ENCODE data around the gene CFD.
"Not testable (repeated sequence)": the region's sequence is repeated elsewhere in the genome, so short reads cannot be mapped to it uniquely, and the experiment has no call there.

Gene CFD

DNA sequence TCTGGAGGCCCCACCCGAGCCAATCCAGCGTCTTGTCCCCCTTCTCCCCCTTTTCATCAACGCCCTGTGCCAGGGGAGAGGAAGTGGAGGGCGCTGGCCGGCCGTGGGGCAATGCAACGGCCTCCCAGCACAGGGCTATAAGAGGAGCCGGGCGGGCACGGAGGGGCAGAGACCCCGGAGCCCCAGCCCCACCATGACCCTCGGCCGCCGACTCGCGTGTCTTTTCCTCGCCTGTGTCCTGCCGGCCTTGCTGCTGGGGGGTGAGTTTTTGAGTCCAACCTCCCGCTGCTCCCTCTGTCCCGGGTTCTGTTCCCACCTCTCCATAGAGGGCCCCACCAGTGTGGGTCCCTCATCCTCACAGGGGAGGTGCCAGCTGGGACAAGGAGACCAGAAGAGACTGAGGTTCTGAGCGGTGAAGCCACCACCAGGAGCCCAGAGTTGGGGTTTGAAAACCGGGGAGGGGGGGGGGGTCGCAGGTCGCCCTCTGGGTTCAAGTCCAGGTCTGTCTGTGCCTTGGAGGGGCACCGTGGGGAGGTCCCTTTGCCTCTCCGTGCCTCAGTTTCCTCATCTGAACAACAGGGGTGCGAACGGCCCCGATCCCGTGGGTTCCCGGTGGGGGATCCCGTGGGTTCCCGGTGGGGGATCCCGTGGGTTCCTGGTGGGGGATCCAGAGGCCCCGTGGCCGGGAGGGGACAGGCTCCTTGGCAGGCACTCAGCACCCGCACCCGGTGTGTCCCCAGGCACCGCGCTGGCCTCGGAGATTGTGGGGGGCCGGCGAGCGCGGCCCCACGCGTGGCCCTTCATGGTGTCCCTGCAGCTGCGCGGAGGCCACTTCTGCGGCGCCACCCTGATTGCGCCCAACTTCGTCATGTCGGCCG, 7.1 kb upstream of the CFD start, which contains the start of gene ELANE:
ELANE (plus strand) TSS at position 168 of the 878 bp plus-strand sequence; CDS start at position 194, 26 bp downstream.
- no peak for DNase-seq

DNA sequence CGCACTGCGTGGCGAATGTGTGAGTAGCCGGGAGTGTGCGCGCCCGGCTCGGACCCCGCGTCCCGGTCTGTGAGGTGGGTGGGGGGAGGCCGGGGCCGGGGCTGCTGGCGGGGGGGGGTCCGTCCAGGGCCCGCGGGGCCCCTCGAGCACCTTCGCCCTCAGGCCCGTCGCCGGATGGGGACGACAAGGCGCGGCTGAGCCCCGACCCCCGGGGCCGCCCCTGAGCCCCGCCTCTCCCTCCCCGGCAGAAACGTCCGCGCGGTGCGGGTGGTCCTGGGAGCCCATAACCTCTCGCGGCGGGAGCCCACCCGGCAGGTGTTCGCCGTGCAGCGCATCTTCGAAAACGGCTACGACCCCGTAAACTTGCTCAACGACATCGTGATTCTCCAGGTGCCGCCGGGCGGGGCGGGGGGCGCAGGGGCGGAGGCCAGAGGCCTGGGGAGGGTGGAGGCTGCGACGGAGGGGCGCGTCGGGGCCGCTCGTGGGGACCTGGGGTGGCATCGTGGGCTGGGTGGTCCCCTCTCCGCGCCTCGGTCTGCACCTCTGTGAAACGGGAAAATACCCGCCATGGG, 6.4 kb upstream of the CFD start:
- no peak for DNase-seq

GRCh38 chr19:853614-854220, 5.7 kb upstream of the CFD start:
- DNase-seq: not testable (repeated sequence)

GRCh38 chr19:854549-854948, 4.9 kb upstream of the CFD start:
- DNase-seq: no peak

GRCh38 chr19:855142-855541, 4.3 kb upstream of the CFD start:
- DNase-seq: no peak

GRCh38 chr19:855566-856120, 3.8 kb upstream of the CFD start:
- no peak for DNase-seq

DNA sequence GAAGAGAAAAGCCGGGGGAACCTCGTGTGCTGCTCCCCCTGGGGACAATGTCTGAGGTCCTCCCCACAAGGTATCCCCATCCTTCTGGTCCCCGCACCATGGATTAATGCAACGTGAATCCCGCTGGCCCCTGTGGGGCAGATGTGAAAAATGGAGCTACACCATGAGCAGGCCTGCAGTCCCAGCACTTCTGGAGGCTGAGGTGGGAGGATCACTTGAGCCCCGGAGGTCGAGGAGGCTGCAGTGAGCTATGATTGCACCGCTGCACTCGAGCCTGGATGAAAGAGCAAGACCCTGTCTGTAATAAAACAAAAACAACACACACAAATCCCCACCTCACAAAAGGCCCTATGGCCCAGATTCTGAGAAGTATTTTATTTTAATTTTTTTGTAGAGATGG, 1.2 kb upstream of the CFD start:
- DNase-seq: no peak

- DNase-seq: no peak
These were observed 1.8 kb downstream of the CFD start for GRCh38 chr19:861141-861755.

DNA sequence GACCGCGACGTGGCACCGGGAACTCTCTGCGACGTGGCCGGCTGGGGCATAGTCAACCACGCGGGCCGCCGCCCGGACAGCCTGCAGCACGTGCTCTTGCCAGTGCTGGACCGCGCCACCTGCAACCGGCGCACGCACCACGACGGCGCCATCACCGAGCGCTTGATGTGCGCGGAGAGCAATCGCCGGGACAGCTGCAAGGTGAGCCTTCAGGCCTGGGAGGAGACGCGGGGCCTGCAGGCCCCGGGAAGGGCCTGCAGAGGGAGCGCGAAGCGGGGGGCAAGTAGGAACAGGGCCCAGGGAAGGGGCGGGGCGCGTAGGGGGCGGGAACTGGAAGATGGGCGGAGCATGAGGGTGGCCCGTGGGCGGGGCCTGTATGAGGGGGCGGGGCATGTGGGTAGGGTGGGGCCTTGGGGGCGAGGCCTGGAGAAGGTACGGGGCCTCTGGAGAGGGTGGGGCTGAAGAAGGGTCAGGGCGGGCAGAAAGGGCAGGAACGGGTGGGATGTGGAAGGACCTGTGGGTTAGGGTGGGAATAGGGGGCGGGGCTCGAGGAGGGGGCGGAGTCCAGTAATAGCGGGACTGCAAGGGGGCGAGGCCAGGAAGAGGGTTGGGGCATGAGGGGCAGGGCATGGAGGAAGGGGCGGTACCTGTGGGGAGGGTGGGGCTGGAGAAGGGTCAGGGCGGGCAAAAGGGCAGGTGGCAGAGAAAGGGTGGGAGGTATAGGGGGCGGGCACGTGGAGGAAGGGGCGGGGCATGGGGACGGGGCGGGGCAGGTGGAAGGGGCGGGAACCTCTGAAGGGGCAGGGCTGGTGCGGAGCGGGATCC, 2.5 kb downstream of the CFD start:
- peak; percentile 44 to 75 (median 66) for DNase-seq

DNA sequence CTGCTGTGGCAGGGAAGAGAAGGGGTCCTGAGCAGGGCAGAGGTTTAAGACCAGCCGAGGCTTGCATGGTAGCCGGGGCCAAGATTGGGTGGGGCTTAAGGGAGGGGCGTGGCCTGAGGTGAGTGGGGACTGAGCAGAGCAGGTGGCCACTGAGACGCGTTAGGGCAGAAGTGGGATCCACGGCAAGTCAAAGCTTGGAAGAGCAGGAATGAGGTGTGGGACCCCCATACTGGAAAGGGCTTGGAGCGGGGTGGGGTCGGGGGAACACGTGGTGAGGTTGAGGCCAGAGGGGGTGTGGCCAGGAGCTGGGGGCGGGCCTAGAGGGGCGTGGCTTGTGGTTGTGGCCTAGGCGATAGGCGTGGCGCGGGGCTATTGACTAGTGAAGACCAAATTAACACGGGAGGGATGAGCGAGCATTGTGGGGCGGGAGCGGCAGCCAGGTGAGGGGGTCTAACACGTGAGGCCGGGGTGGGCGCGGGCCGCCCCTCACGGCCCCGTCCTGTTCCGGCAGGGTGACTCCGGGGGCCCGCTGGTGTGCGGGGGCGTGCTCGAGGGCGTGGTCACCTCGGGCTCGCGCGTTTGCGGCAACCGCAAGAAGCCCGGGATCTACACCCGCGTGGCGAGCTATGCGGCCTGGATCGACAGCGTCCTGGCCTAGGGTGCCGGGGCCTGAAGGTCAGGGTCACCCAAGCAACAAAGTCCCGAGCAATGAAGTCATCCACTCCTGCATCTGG, 3.3 kb downstream of the CFD start:
- peak; percentile 64 to 83 (median 68) for DNase-seq

GRCh38 chr19:863315-863620, 3.8 kb downstream of the CFD start:
- DNase-seq: no peak

- no peak for DNase-seq
These were observed 7.4 kb downstream of the CFD start for GRCh38 chr19:866769-867300.

DNA sequence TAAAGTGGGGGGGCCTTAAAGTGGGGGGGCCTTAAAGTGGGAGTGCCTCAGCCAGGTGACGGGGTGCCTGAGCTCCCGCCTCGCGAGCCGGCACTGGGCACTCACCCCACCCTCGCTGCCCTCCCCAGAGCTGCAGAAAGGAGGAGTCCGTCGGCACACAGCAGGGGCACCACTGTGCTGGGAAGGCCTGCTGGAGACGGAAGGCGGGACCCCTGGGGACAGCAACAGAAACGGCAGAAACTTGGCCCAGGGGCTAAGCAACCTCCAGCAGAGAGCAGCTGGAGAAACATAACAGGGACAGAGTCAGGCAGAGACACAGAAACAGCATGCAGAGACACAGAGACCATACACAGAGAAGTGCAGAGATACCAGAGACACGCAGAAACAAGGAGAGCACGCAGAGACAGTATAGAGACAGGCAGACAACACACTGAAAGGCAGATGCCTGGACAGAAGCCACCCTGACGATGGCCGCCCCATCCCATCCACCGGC, 7.9 kb downstream of the CFD start:
- no peak for DNase-seq

GRCh38 chr19:867855-868457, 8.5 kb downstream of the CFD start:
- DNase-seq: no peak

GRCh38 chr19:868458-869244, 9.2 kb downstream of the CFD start:
- no peak for DNase-seq

DNA sequence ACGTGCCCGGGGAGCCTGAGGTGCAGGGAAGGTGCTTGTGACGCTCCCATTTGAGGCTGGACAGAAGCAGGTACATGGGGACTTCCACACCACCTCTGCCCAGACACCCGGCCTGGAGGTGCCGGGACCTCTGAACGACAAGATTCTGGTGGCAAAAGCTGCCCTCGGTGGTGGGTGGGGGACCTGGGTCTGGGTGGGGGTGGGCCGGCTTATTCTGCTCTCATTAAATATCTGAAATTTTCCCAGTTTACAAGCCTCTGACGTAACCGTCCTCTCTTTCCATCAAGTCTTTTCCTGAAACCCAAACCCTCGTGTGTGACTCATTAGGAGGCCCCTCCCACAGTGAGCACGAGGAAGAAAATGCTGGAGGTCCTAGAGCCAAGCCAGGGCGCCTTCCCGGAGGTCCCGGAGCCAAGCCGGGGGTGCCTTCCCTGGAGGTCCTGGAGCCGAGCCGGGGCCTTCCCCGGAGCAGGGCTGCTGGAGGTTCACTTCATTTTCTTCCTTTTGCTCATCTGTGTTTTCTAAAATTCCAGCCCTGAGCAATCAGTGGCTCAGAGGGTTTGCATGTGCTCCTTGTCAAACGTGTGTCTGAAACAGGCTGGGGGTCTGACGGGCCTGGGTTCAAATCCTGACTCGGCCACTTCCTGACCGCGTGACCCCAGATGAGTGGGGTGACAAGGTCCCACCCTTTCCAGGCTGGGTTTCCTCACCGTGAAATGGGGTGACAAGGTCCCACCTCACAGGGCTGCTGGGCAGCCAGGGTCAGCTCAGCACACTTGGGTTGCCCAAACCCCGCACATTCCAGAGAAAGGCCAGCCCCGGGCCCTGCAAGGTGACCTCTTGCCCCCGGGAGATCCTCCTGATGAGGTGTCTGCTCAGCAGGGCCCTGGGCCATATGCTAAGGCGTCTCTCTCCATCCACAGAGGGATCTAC, 10.0 kb downstream of the CFD start:
- DNase-seq: no peak

DNA sequence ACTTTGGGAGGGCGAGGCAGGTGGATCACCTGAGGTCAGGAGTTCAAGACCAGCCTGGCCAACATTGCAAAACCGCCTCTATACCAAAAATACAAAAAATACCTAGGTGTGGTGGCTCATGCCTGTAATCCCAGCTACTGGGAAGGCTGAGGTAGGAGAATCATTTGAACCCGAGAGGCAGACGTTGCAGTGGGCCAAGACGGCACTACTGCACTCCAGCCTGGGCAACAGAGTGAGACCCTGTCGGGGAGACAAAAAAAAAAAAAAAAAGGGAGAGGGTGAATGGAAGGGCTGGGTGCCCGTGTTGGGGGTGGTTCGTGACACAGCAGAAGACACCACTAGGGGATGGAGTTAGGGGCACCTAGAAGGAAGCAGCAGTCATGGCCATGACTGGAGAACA, 10.8 kb downstream of the CFD start:
- no peak for DNase-seq

- DNase-seq: no peak
These were observed 11.5 kb downstream of the CFD start for GRCh38 chr19:870963-871401.

Data from T-helper 2 cell (primary cell).